Measurements from ENCODE around the gene IL10RA. TPM values are rescaled to one million over a fixed set of nuclear protein-coding genes. Genes with fewer than 3 reads are reported as not detected.
A peak's percentile ranks its signal among the peaks of the same experiment; 100 is the strongest.

IL10RA gene
- total and polyA plus RNA-seq, 9 of the 15 experiments (the other 6 are each of a cell fraction or from before 2014, with no cell fraction given), result 0.17 to 17.3 (median 2.9) TPM

GRCh38 chr11:118001494-118001971 is 15.3 kb downstream of the IL10RA start (continued):
- TF ChIP-seq, protein P1, sequence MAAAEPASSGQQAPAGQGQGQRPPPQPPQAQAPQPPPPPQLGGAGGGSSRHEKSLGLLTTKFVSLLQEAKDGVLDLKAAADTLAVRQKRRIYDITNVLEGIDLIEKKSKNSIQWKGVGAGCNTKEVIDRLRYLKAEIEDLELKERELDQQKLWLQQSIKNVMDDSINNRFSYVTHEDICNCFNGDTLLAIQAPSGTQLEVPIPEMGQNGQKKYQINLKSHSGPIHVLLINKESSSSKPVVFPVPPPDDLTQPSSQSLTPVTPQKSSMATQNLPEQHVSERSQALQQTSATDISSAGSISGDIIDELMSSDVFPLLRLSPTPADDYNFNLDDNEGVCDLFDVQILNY (CRISPR knock-in tag; IDR thresholded peaks at IDR 0.05), result no peak
- TF ChIP-seq E2F1 (CRISPR knock-in tag; IDR thresholded peaks at IDR 0.05) (no peak), BMI1 (IDR thresholded peaks at IDR 0.05; ENCODE audit: low read length) (no peak), SREBF1 (IDR thresholded peaks at IDR 0.05; ENCODE audit: borderline replicate concordance, low read depth, low read length) (no peak), CSDE1 (IDR thresholded peaks at IDR 0.05) (no peak), PPARD (CRISPR knock-in tag; IDR thresholded peaks at IDR 0.05) (no peak), MEF2A (IDR thresholded peaks at IDR 0.05; ENCODE audit: control insufficient read depth, low read depth, low read length) (no peak), ZNF644 (tag; IDR thresholded peaks at IDR 0.05; ENCODE audit: low read depth) (no peak), HLTF (IDR thresholded peaks at IDR 0.05) (no peak), DLX4 (CRISPR knock-in tag; IDR thresholded peaks at IDR 0.05) (no peak), YY1 (IDR thresholded peaks at IDR 0.05; ENCODE audit: borderline replicate concordance in 1 of 3, control insufficient read depth in 1 of 3, extremely low read depth in 1 of 3, insufficient read depth in 3 of 3, insufficient read length in 1 of 3, insufficient replicate concordance in 2 of 3, low read depth in 1 of 3, low read length in 2 of 3) (peak in 1 of 3 experiments; percentile 4)
